Naive thymus-derived CD8-positive, alpha-beta T cell (primary cell): Measurements from ENCODE around the gene COQ9. TPM values are rescaled to one million over a fixed set of nuclear protein-coding genes. Genes with fewer than 3 reads are reported as not detected.
A peak's percentile ranks its signal among the peaks of the same experiment; 100 is the strongest.
"Not testable (repeated sequence)": the region's sequence is repeated elsewhere in the genome, so short reads cannot be mapped to it uniquely, and the experiment has no call there.

Experiments used
- ATAC-seq, 2 donors: fragments of 150-1000 bp; cut with Tn5 transposase in 1 of 2; sonication (Bioruptor Pico), chemical (Tn5 transposase) in 1 of 2; 1 replicate in 1 of 2; 2 replicates in 1 of 2; pipeline ENCODE4 v1.10.0; 2021; ENCODE audit warnings: mild to moderate bottlenecking in 2 of 2, moderate library complexity in 2 of 2
- POLR2A ChIA-PET: fragments of 350-600 bp; sonication (Branson Sonifier 250); formaldehyde crosslinking; loops from one replicate; lab custom pipeline; 2021; ENCODE audit warnings: antibody characterized with exemption; lab: Charles Lee
- DNase-seq, 10 donors: peaks; one replicate each; pipeline versions ENCODE4 v3.0.0 to v3.0.0-alpha.2; 2020 to 2022
- H3K27ac Mint-ChIP-seq, 10 donors: one replicate each; pipeline ENCODE4 v1.8.0; 2020 to 2022; ENCODE audit warnings: mild to moderate bottlenecking in 10 of 10, mixed read lengths in 10 of 10, moderate library complexity in 4 of 10, inconsistent platforms in 1 of 10
- H3K27me3 Mint-ChIP-seq, 5 donors: one replicate each; pipeline ENCODE4 v1.8.0; 2021 to 2022; ENCODE audit warnings: mixed read lengths in 5 of 5
- H3K36me3 Mint-ChIP-seq, 3 donors: one replicate each; pipeline ENCODE4 v1.8.0; 2020 to 2022; ENCODE audit warnings: mixed read lengths in 3 of 3, mild to moderate bottlenecking in 2 of 3, inconsistent platforms in 1 of 3
- H3K4me1 Mint-ChIP-seq, 4 donors: one replicate each; pipeline ENCODE4 v1.8.0; 2021 to 2022; ENCODE audit warnings: mixed read lengths in 4 of 4
- H3K4me3 Mint-ChIP-seq, 10 donors: one replicate each; pipeline ENCODE4 v1.8.0; 2020 to 2022; ENCODE audit warnings: mild to moderate bottlenecking in 10 of 10, mixed read lengths in 10 of 10, moderate library complexity in 6 of 10, inconsistent platforms in 1 of 10
- H3K9me3 Mint-ChIP-seq, 9 donors: one replicate each; pipeline ENCODE4 v1.8.0; 2020 to 2022; ENCODE audit warnings: mixed read lengths in 9 of 9, mild to moderate bottlenecking in 3 of 9, inconsistent platforms in 1 of 9, moderate library complexity in 1 of 9
- polyA plus RNA-seq, 3 donors: library from polyadenylated mRNA; unstranded; fragments of 300-500 nt; fragmentation: Illumina TruSeq; gene quantifications; one replicate each; pipeline ENCODE4 v1.2.3, GENCODE V29; 2021
- total RNA-seq, 8 experiments: library from RNA in 2 of 8; stranded (reverse) in 2 of 8; gene quantifications; one replicate each; pipeline ENCODE4 v1.2.3 and lab custom pipeline; 2021 to 2026

Gene COQ9
- total RNA-seq = 10 to 100 TPM; 35.8 to 38.3 TPM
- polyA plus RNA-seq = 10 to 100 TPM; 22.8 to 59.0 (median 29.7) TPM
- 12.8 to 32.5 (median 26.2) reads per million in 6 experiments for total RNA-seq (lab: John Stamatoyannopoulos, UW)

- peaks cover 0 to 15% (median 0%) of the 10 kb centered on the region in 3 donors for H3K36me3 Mint-ChIP-seq
- POLR2A ChIA-PET = interaction anchor here (0.6 to 4.5 kb wide), 21 partner anchors 10 to 515 kb away, joined by 3 to 58 read pairs (median 5); partner anchors contain the start of genes ARL2BP, CCDC102A, DOK4 and HERPUD1
- H3K9me3 Mint-ChIP-seq = no peaks in the 10 kb centered on the region
- peak; percentile 81 to 96 (median 92) for DNase-seq
- H3K27ac Mint-ChIP-seq = peak within 1 kb of the TSS; percentile 84 to 97 (median 92)
- peak; percentile 98 to 99 for ATAC-seq
- peak within 1 kb of the TSS; percentile 89 to 96 (median 92) for H3K4me3 Mint-ChIP-seq
- peaks cover 15 to 55% (median 41%) of the 10 kb centered on the region in 4 donors for H3K4me1 Mint-ChIP-seq
- no peaks in the 10 kb centered on the region for H3K27me3 Mint-ChIP-seq
Measured at GRCh38 chr16:57447186-57447962, at the start of gene COQ9, which contains the start of gene CIAPIN1. TSS of gene COQ9 (plus strand) at chr16:57447479. CDS start at chr16:57447506, 27 bp downstream. TSS of gene CIAPIN1 (minus strand) at chr16:57447385. CDS start at chr16:57440928, 6,457 bp downstream.

- H3K9me3 Mint-ChIP-seq, H3K4me1 Mint-ChIP-seq, H3K4me3 Mint-ChIP-seq, H3K36me3 Mint-ChIP-seq, H3K27ac Mint-ChIP-seq, DNase-seq, ATAC-seq, POLR2A ChIA-PET, H3K27me3 Mint-ChIP-seq: not testable (repeated sequence)
Measured at GRCh38 chr16:57397493-57397892, 49.8 kb upstream of the COQ9 start.

- Mint-ChIP-seq H3K9me3 (no peaks in the 10 kb centered on the region), H3K27ac (no peak overlapping the region), H3K36me3 (no peaks in the 10 kb centered on the region), H3K4me3 (no peak overlapping the region), H3K4me1 (peaks cover 0 to 7% (median 2%) of the 10 kb centered on the region in 4 donors), H3K27me3 (peaks cover 0 to 2% (median 1%) of the 10 kb centered on the region in 5 donors)
- DNase-seq (no peak), ATAC-seq (no peak)
- POLR2A ChIA-PET = no interaction called here
Measured at GRCh38 chr16:57401943-57402640, 45.2 kb upstream of the COQ9 start.

- Mint-ChIP-seq H3K4me1 (peaks cover 0 to 7% (median 4%) of the 10 kb centered on the region in 4 donors), H3K27ac (peak within 1 kb of the TSS in 2 of 10 donors; percentile 6 to 57)
Measured at GRCh38 chr16:57403965-57404817, 43.1 kb upstream of the COQ9 start, which contains the start of gene CCL17. TSS of gene CCL17 (plus strand) at chr16:57404767. CDS start at chr16:57413933, 9,166 bp downstream.

GRCh38 chr16:57405097-57405496, 42.2 kb upstream of the COQ9 start:
- Mint-ChIP-seq H3K9me3 (no peaks in the 10 kb centered on the region), H3K4me3 (no peak overlapping the region), H3K4me1 (peaks cover 0 to 6% (median 4%) of the 10 kb centered on the region in 4 donors), H3K27ac (peak overlapping the region in 1 of 10 donors; percentile 57), H3K27me3 (peaks cover 0 to 3% (median 0%) of the 10 kb centered on the region in 5 donors), H3K36me3 (no peaks in the 10 kb centered on the region)
- no peak for ATAC-seq
- DNase-seq = no peak
- POLR2A ChIA-PET = no interaction called here

More at GRCh38 chr16:57403965-57404817, 43.1 kb upstream of the COQ9 start, which contains the start of gene CCL17:
- Mint-ChIP-seq H3K27me3 (peaks cover 0 to 2% (median 0%) of the 10 kb centered on the region in 5 donors), H3K4me3 (no peak within 1 kb of the TSS), H3K36me3 (no peaks in the 10 kb centered on the region), H3K9me3 (no peaks in the 10 kb centered on the region)
- POLR2A ChIA-PET = no interaction called here
- DNase-seq = no peak
- no peak for ATAC-seq

GRCh38 chr16:57406881-57407280, 40.4 kb upstream of the COQ9 start:
- no peak for DNase-seq

GRCh38 chr16:57407521-57408353, 39.5 kb upstream of the COQ9 start:
- H3K9me3 Mint-ChIP-seq = no peaks in the 10 kb centered on the region
- H3K36me3 Mint-ChIP-seq = no peaks in the 10 kb centered on the region
- H3K27ac Mint-ChIP-seq = no peak overlapping the region
- ATAC-seq = no peak
- DNase-seq = no peak
- peaks cover 0 to 6% (median 3%) of the 10 kb centered on the region in 4 donors for H3K4me1 Mint-ChIP-seq
- no peak overlapping the region for H3K4me3 Mint-ChIP-seq
- peaks cover 0 to 2% (median 0%) of the 10 kb centered on the region in 5 donors for H3K27me3 Mint-ChIP-seq
- POLR2A ChIA-PET = no interaction called here

More at GRCh38 chr16:57406881-57407280, 40.4 kb upstream of the COQ9 start:
- H3K9me3 Mint-ChIP-seq = no peaks in the 10 kb centered on the region
- peaks cover 0 to 2% (median 0%) of the 10 kb centered on the region in 5 donors for H3K27me3 Mint-ChIP-seq
- no peaks in the 10 kb centered on the region for H3K36me3 Mint-ChIP-seq
- POLR2A ChIA-PET = no interaction called here
- peaks cover 0 to 6% (median 3%) of the 10 kb centered on the region in 4 donors for H3K4me1 Mint-ChIP-seq
- no peak overlapping the region for H3K4me3 Mint-ChIP-seq
- no peak for ATAC-seq
- H3K27ac Mint-ChIP-seq = no peak overlapping the region

GRCh38 chr16:57409065-57409464, 38.2 kb upstream of the COQ9 start:
- no peaks in the 10 kb centered on the region for H3K9me3 Mint-ChIP-seq
- DNase-seq = no peak
- no peak overlapping the region for H3K4me3 Mint-ChIP-seq
- no peak for ATAC-seq
- peaks cover 0 to 13% (median 5%) of the 10 kb centered on the region in 4 donors for H3K4me1 Mint-ChIP-seq
- H3K27ac Mint-ChIP-seq = peak overlapping the region in 1 of 10 donors; percentile 12
- no peaks in the 10 kb centered on the region for H3K36me3 Mint-ChIP-seq
- POLR2A ChIA-PET = no interaction called here
- peaks cover 0 to 2% (median 0%) of the 10 kb centered on the region in 5 donors for H3K27me3 Mint-ChIP-seq

GRCh38 chr16:57409870-57410587, 37.2 kb upstream of the COQ9 start:
- Mint-ChIP-seq H3K4me3 (no peak overlapping the region), H3K27ac (no peak overlapping the region), H3K9me3 (no peaks in the 10 kb centered on the region), H3K27me3 (peaks cover 0 to 2% (median 0%) of the 10 kb centered on the region in 5 donors), H3K4me1 (peaks cover 0 to 15% (median 4%) of the 10 kb centered on the region in 4 donors), H3K36me3 (no peaks in the 10 kb centered on the region)
- POLR2A ChIA-PET = no interaction called here
- DNase-seq (no peak), ATAC-seq (no peak)

- no peaks in the 10 kb centered on the region for H3K36me3 Mint-ChIP-seq
- POLR2A ChIA-PET = interaction anchor here (0.6 kb wide), 1 partner anchor 106 kb away, joined by 3 read pairs; no protein-coding TSS in a partner anchor
- peaks cover 0 to 16% (median 7%) of the 10 kb centered on the region in 4 donors for H3K4me1 Mint-ChIP-seq
- no peak overlapping the region for H3K27ac Mint-ChIP-seq
- no peaks in the 10 kb centered on the region for H3K9me3 Mint-ChIP-seq
- no peak overlapping the region for H3K4me3 Mint-ChIP-seq
- DNase-seq (no peak), ATAC-seq (no peak)
- peaks cover 0 to 2% (median 0%) of the 10 kb centered on the region in 5 donors for H3K27me3 Mint-ChIP-seq
Measured at GRCh38 chr16:57411362-57411976, 35.8 kb upstream of the COQ9 start.
